ENCODE data around the gene SSX2IP.
"Not testable (repeated sequence)": the region's sequence is repeated elsewhere in the genome, so short reads cannot be mapped to it uniquely, and the experiment has no call there.

Gene SSX2IP

GRCh38 chr1:84644472-84644871, 45.8 kb downstream of the SSX2IP start:
- H3K36me3 ChIP-seq (ENCODE audit: insufficient read depth): no peaks in the 10 kb centered on the region
- no peak overlapping the region for H3K4me2 ChIP-seq
- H3K79me2 ChIP-seq (ENCODE audit: insufficient read depth, low read depth): no peaks in the 10 kb centered on the region
- no peak overlapping the region for H3K9ac ChIP-seq
- H3K4me3 ChIP-seq (IDR thresholded peaks at IDR 0.05; ENCODE audit: insufficient read depth, low read depth, low read length): no peak overlapping the region
- no peaks in the 10 kb centered on the region for H3K27me3 ChIP-seq (ENCODE audit: insufficient read depth, low read depth)
- no peak for TF ChIP-seq CTCF (conservative IDR thresholded peaks at IDR 0.05; ENCODE audit: low read depth, low read length)
- H3K4me1 ChIP-seq (ENCODE audit: low read depth, poor library complexity, severe bottlenecking): no peaks in the 10 kb centered on the region
- no peak overlapping the region for H3K27ac ChIP-seq
- no peak overlapping the region for H2AFZ ChIP-seq (ENCODE audit: low read depth)
- H4K20me1 ChIP-seq (ENCODE audit: insufficient read depth): no peaks in the 10 kb centered on the region

- no peak for TF ChIP-seq CTCF (conservative IDR thresholded peaks at IDR 0.05; ENCODE audit: low read depth, low read length)
- H3K4me3 ChIP-seq (IDR thresholded peaks at IDR 0.05; ENCODE audit: insufficient read depth, low read depth, low read length): no peak overlapping the region
- H3K27ac ChIP-seq: no peak overlapping the region
- no peaks in the 10 kb centered on the region for H3K36me3 ChIP-seq (ENCODE audit: insufficient read depth)
- H3K4me2 ChIP-seq: no peak overlapping the region
- no peaks in the 10 kb centered on the region for H3K79me2 ChIP-seq (ENCODE audit: insufficient read depth, low read depth)
- no peaks in the 10 kb centered on the region for H4K20me1 ChIP-seq (ENCODE audit: insufficient read depth)
- no peaks in the 10 kb centered on the region for H3K4me1 ChIP-seq (ENCODE audit: low read depth, poor library complexity, severe bottlenecking)
- H3K9ac ChIP-seq: no peak overlapping the region
- no peak overlapping the region for H2AFZ ChIP-seq (ENCODE audit: low read depth)
- no peaks in the 10 kb centered on the region for H3K27me3 ChIP-seq (ENCODE audit: insufficient read depth, low read depth)
Measured at GRCh38 chr1:84643183-84643582, 47.1 kb downstream of the SSX2IP start.

- Histone ChIP-seq H3K36me3 (ENCODE audit: insufficient read depth) (no peaks in the 10 kb centered on the region), H3K9ac (no peak overlapping the region), H3K27ac (no peak overlapping the region), H3K79me2 (ENCODE audit: insufficient read depth, low read depth) (no peaks in the 10 kb centered on the region), H4K20me1 (ENCODE audit: insufficient read depth) (no peaks in the 10 kb centered on the region), H3K4me2 (no peak overlapping the region), H2AFZ (ENCODE audit: low read depth) (no peak overlapping the region), H3K4me3 (IDR thresholded peaks at IDR 0.05; ENCODE audit: insufficient read depth, low read depth, low read length) (no peak overlapping the region), H3K27me3 (ENCODE audit: insufficient read depth, low read depth) (no peaks in the 10 kb centered on the region), H3K4me1 (ENCODE audit: low read depth, poor library complexity, severe bottlenecking) (no peaks in the 10 kb centered on the region)
- TF ChIP-seq CTCF (conservative IDR thresholded peaks at IDR 0.05; ENCODE audit: low read depth, low read length): no peak
Measured at GRCh38 chr1:84642774-84643173, 47.5 kb downstream of the SSX2IP start.

- H3K4me1 ChIP-seq (ENCODE audit: low read depth, poor library complexity, severe bottlenecking); H4K20me1 ChIP-seq (ENCODE audit: insufficient read depth); H3K4me3 ChIP-seq (IDR thresholded peaks at IDR 0.05; ENCODE audit: insufficient read depth, low read depth, low read length); H3K79me2 ChIP-seq (ENCODE audit: insufficient read depth, low read depth); H2AFZ ChIP-seq (ENCODE audit: low read depth); H3K27ac ChIP-seq; H3K4me2 ChIP-seq; H3K27me3 ChIP-seq (ENCODE audit: insufficient read depth, low read depth); H3K9ac ChIP-seq; H3K36me3 ChIP-seq (ENCODE audit: insufficient read depth): not testable (repeated sequence)
Measured at GRCh38 chr1:84639731-84640130, 50.5 kb downstream of the SSX2IP start.

- TF ChIP-seq CTCF (conservative IDR thresholded peaks at IDR 0.05; ENCODE audit: low read depth, low read length): no peak
- Histone ChIP-seq H2AFZ (ENCODE audit: low read depth) (no peak overlapping the region), H3K4me2 (no peak overlapping the region), H3K79me2 (ENCODE audit: insufficient read depth, low read depth) (no peaks in the 10 kb centered on the region), H3K27ac (no peak overlapping the region), H3K4me3 (IDR thresholded peaks at IDR 0.05; ENCODE audit: insufficient read depth, low read depth, low read length) (no peak overlapping the region), H4K20me1 (ENCODE audit: insufficient read depth) (no peaks in the 10 kb centered on the region), H3K27me3 (ENCODE audit: insufficient read depth, low read depth) (no peaks in the 10 kb centered on the region), H3K4me1 (ENCODE audit: low read depth, poor library complexity, severe bottlenecking) (no peaks in the 10 kb centered on the region), H3K9ac (no peak overlapping the region), H3K36me3 (ENCODE audit: insufficient read depth) (no peaks in the 10 kb centered on the region)
Measured at GRCh38 chr1:84635429-84635828, 54.8 kb downstream of the SSX2IP start.

All from KMS-11 (cell line).